22Rv1 (cell line): Measurements from ENCODE around the gene TTLL7.

Source experiments
- ZFX ChIP-seq: fragments of 450-650 bp; IDR thresholded peaks from 2 replicates; pipeline ENCODE4 v1.6.1; 2017; ENCODE audit warnings: antibody characterized with exemption, borderline replicate concordance
- TF ChIP-seq, protein P1 (sequence below): fragments of 450-650 bp; IDR thresholded peaks from 2 replicates; pipeline ENCODE4 v1.5.1; 2017; ENCODE audit warnings: mild to moderate bottlenecking

DNA sequence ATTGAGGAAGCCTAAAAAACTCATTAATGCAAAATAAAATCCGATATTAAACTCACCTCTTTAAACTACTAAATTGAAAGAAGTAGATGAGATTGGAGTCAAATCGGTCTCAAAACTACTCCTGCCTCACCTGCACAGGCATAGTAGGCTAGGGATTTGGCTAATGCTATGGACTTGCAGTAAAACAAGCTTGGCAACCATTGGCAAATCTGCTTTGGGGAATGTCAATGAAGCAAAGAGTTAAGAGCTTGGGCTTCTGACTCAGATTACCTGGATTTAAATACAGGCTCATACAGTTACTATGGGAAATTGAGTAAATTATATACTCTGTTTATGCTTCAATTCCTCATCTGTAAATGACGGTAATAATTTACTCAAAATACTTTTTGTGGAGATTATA, 111.4 kb downstream of the TTLL7 start:
- TF ChIP-seq, protein P1, sequence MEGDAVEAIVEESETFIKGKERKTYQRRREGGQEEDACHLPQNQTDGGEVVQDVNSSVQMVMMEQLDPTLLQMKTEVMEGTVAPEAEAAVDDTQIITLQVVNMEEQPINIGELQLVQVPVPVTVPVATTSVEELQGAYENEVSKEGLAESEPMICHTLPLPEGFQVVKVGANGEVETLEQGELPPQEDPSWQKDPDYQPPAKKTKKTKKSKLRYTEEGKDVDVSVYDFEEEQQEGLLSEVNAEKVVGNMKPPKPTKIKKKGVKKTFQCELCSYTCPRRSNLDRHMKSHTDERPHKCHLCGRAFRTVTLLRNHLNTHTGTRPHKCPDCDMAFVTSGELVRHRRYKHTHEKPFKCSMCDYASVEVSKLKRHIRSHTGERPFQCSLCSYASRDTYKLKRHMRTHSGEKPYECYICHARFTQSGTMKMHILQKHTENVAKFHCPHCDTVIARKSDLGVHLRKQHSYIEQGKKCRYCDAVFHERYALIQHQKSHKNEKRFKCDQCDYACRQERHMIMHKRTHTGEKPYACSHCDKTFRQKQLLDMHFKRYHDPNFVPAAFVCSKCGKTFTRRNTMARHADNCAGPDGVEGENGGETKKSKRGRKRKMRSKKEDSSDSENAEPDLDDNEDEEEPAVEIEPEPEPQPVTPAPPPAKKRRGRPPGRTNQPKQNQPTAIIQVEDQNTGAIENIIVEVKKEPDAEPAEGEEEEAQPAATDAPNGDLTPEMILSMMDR = no peak
- TF ChIP-seq ZFX = no peak
